ENCODE results near the gene CDH8. TPM values are rescaled to one million over a fixed set of nuclear protein-coding genes. Genes with fewer than 3 reads are reported as not detected.

CDH8 gene
- total and polyA plus RNA-seq, 4 donors = 0.02 to 3.1 (median 0.30) TPM

GRCh38 chr16:61969077-61969382, 67.2 kb downstream of the CDH8 start:
- no peak for ATAC-seq (ENCODE audit: insufficient read depth, low FRiP score)
- no peak for TF ChIP-seq CTCF (IDR thresholded peaks at IDR 0.05; ENCODE audit: control extremely low read depth, extremely low read depth)
- WGBS, 2 donors = 71 to 74% methylated on average over 4 of the region's 4 CpGs
- Histone ChIP-seq H3K9me3 (ENCODE audit: control insufficient read depth in 4 of 4, insufficient read depth in 3 of 4, low read length in 3 of 4) (peaks cover 0 to 4% (median 0%) of the 10 kb centered on the region in 4 donors), H3K27me3 (ENCODE audit: control insufficient read depth in 3 of 3, insufficient read depth in 3 of 3, low read length in 2 of 3) (no peaks in the 10 kb centered on the region), H3K4me3 (no peak overlapping the region), H3K36me3 (ENCODE audit: control insufficient read depth in 4 of 4, insufficient read depth in 4 of 4, low read length in 4 of 4) (no peaks in the 10 kb centered on the region), H3K4me1 (ENCODE audit: control insufficient read depth in 5 of 5, insufficient read depth in 5 of 5, low read length in 5 of 5) (no peaks in the 10 kb centered on the region), H3K9ac (ENCODE audit: insufficient read depth in 1 of 2, low read length in 2 of 2) (no peak overlapping the region), H3K27ac (ENCODE audit: low read depth in 1 of 2, low read length in 1 of 2) (no peak overlapping the region)
- DNase-seq = peak in 1 of 3 donors; percentile 6

GRCh38 chr16:61968242-61969076, 67.8 kb downstream of the CDH8 start:
- H3K9ac ChIP-seq (ENCODE audit: insufficient read depth in 1 of 2, low read length in 2 of 2) = no peak overlapping the region
- H3K9me3 ChIP-seq (ENCODE audit: control insufficient read depth in 4 of 4, insufficient read depth in 3 of 4, low read length in 3 of 4) = peaks cover 0 to 4% (median 0%) of the 10 kb centered on the region in 4 donors
- DNase-seq (peak in 1 of 3 donors; percentile 6), ATAC-seq (ENCODE audit: insufficient read depth, low FRiP score) (no peak)
- 55 to 61% methylated on average over 7 of the region's 7 CpGs for WGBS, 2 donors
- H3K27ac ChIP-seq (ENCODE audit: low read depth in 1 of 2, low read length in 1 of 2) = no peak overlapping the region
- no peaks in the 10 kb centered on the region for H3K4me1 ChIP-seq (ENCODE audit: control insufficient read depth in 5 of 5, insufficient read depth in 5 of 5, low read length in 5 of 5)
- H3K36me3 ChIP-seq (ENCODE audit: control insufficient read depth in 4 of 4, insufficient read depth in 4 of 4, low read length in 4 of 4) = no peaks in the 10 kb centered on the region
- no peaks in the 10 kb centered on the region for H3K27me3 ChIP-seq (ENCODE audit: control insufficient read depth in 3 of 3, insufficient read depth in 3 of 3, low read length in 2 of 3)
- H3K4me3 ChIP-seq = no peak overlapping the region
- TF ChIP-seq CTCF (IDR thresholded peaks at IDR 0.05; ENCODE audit: control extremely low read depth, extremely low read depth) = no peak

- no peaks in the 10 kb centered on the region for H3K4me1 ChIP-seq (ENCODE audit: control insufficient read depth in 5 of 5, insufficient read depth in 5 of 5, low read length in 5 of 5)
- WGBS, 2 donors = 56 to 57% methylated on average over 8 of the region's 8 CpGs
- H3K9ac ChIP-seq (ENCODE audit: insufficient read depth in 1 of 2, low read length in 2 of 2) = no peak overlapping the region
- no peaks in the 10 kb centered on the region for H3K36me3 ChIP-seq (ENCODE audit: control insufficient read depth in 4 of 4, insufficient read depth in 4 of 4, low read length in 4 of 4)
- DNase-seq (peak in 1 of 3 donors; percentile 3), ATAC-seq (ENCODE audit: insufficient read depth, low FRiP score) (no peak)
- no peaks in the 10 kb centered on the region for H3K9me3 ChIP-seq (ENCODE audit: control insufficient read depth in 4 of 4, insufficient read depth in 3 of 4, low read length in 3 of 4)
- TF ChIP-seq CTCF (IDR thresholded peaks at IDR 0.05; ENCODE audit: control extremely low read depth, extremely low read depth) = no peak
- no peak overlapping the region for H3K27ac ChIP-seq (ENCODE audit: low read depth in 1 of 2, low read length in 1 of 2)
- no peaks in the 10 kb centered on the region for H3K27me3 ChIP-seq (ENCODE audit: control insufficient read depth in 3 of 3, insufficient read depth in 3 of 3, low read length in 2 of 3)
- no peak overlapping the region for H3K4me3 ChIP-seq
Observed at GRCh38 chr16:61957075-61957855, 79.0 kb downstream of the CDH8 start.
